ENCODE measurements around the gene VEPH1.

VEPH1 gene

DNA sequence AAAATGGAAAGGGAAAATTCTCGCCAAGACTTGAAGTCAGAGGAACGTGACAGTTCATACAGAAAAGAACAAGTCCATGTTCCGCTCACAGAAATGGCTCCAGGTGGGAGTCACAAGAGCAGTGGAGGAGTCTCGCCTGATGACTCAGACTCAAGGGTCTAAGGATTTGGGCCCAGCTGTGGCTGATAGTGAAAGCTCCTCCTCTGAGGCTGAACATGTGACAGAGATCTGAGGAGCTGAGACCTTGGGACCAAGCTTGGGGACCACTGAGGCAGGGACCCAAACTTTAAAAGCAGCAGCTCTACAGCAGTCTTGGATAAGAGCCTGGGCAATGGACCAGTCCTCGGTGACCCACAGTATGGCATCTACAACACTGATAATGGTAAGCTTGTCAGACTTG lies 9.3 kb upstream of the VEPH1 start:
- Mint-ChIP-seq H3K27ac (no peak overlapping the region), H3K9me3 (no peaks in the 10 kb centered on the region), H3K36me3 (ENCODE audit: low read depth) (no peaks in the 10 kb centered on the region), H3K4me1 (no peaks in the 10 kb centered on the region), H3K27me3 (ENCODE audit: low read depth) (no peaks in the 10 kb centered on the region), H3K4me3 (no peak overlapping the region)
- TF ChIP-seq, protein P1, sequence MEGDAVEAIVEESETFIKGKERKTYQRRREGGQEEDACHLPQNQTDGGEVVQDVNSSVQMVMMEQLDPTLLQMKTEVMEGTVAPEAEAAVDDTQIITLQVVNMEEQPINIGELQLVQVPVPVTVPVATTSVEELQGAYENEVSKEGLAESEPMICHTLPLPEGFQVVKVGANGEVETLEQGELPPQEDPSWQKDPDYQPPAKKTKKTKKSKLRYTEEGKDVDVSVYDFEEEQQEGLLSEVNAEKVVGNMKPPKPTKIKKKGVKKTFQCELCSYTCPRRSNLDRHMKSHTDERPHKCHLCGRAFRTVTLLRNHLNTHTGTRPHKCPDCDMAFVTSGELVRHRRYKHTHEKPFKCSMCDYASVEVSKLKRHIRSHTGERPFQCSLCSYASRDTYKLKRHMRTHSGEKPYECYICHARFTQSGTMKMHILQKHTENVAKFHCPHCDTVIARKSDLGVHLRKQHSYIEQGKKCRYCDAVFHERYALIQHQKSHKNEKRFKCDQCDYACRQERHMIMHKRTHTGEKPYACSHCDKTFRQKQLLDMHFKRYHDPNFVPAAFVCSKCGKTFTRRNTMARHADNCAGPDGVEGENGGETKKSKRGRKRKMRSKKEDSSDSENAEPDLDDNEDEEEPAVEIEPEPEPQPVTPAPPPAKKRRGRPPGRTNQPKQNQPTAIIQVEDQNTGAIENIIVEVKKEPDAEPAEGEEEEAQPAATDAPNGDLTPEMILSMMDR (IDR thresholded peaks at IDR 0.05; ENCODE audit: unreplicated experiment in 3 of 3) = no peak

GRCh38 chr3:157508461-157508860 lies 5.2 kb upstream of the VEPH1 start:
- no peaks in the 10 kb centered on the region for H3K27me3 Mint-ChIP-seq (ENCODE audit: low read depth)
- no peak overlapping the region for H3K4me3 Mint-ChIP-seq
- no peak overlapping the region for H3K27ac Mint-ChIP-seq
- H3K9me3 Mint-ChIP-seq = no peaks in the 10 kb centered on the region
- H3K4me1 Mint-ChIP-seq = peaks cover 6% of the 10 kb centered on the region
- no peaks in the 10 kb centered on the region for H3K36me3 Mint-ChIP-seq (ENCODE audit: low read depth)
- TF ChIP-seq, protein P1 (IDR thresholded peaks at IDR 0.05; ENCODE audit: unreplicated experiment in 3 of 3) = no peak

DNA sequence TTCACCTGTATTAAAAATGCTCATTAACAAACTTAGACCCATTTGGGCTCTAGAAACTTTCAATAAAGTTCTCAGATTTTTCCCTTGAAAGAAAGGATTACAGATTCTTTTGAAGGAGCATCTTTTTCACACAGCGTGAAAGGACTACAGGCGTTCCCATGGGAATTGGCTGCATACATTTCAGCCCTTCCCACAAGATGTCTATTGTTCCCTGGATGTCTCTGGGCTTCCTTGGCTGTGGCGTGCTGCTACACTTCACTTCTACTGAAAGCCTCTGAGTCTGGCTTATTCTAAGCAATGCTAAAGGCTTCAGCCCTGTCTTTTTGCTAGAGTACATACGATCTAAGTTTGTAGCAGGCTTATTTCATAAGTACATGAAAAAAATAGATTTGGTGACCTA lies 1.4 kb downstream of the VEPH1 start:
- Mint-ChIP-seq H3K36me3 (ENCODE audit: low read depth) (no peaks in the 10 kb centered on the region), H3K9me3 (no peaks in the 10 kb centered on the region), H3K4me1 (peaks cover 31% of the 10 kb centered on the region), H3K4me3 (peak overlapping the region in 1 of 3 experiments; percentile 24), H3K27ac (peak overlapping the region; percentile 19 to 61 (median 48)), H3K27me3 (ENCODE audit: low read depth) (peaks cover 20% of the 10 kb centered on the region)
- TF ChIP-seq, protein P1 (IDR thresholded peaks at IDR 0.05; ENCODE audit: unreplicated experiment in 3 of 3) = no peak

- peak overlapping the region; percentile 91 to 97 (median 91) for H3K27ac Mint-ChIP-seq
- peak overlapping the region; percentile 76 to 83 (median 81) for H3K4me3 Mint-ChIP-seq
- H3K36me3 Mint-ChIP-seq (ENCODE audit: low read depth) = no peaks in the 10 kb centered on the region
- H3K9me3 Mint-ChIP-seq = no peaks in the 10 kb centered on the region
- TF ChIP-seq, protein P1 (IDR thresholded peaks at IDR 0.05; ENCODE audit: unreplicated experiment in 3 of 3) = no peak
- H3K4me1 Mint-ChIP-seq = peaks cover 31% of the 10 kb centered on the region
- H3K27me3 Mint-ChIP-seq (ENCODE audit: low read depth) = peaks cover 20% of the 10 kb centered on the region
These were observed 3.0 kb downstream of the VEPH1 start for GRCh38 chr3:157500232-157500631.

DNA sequence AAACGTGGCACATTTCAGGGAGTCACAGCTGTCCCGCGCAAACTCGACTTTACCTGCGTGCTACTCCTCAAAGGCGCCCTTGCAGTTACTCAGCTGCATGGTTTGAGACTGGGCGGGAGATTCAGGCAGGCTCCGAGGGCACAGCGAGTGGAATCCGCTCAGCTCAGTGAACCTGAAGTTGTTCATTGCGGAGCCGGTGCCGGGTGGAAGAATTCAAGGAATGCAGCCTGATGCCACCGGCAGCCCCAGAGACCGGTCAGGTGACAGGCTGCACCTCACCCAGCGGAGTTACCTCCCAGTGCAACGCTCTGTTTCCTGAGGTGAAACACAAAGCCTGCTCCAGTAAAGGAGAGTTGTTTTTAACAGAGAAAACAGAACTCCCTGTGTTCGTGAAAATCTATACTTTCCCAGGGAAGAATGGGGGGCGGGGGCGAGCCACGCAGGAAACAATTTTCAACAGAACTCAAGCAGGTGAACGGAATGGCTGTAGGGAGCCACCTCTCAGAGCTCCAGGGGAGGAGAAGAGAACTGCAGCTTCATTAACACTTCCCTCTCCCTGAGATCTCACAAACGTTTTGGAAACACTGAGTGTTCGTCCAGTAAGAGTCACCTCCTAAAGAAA lies 3.8 kb downstream of the VEPH1 start:
- Mint-ChIP-seq H3K4me1 (peaks cover 36% of the 10 kb centered on the region), H3K27me3 (ENCODE audit: low read depth) (peaks cover 20% of the 10 kb centered on the region), H3K4me3 (peak overlapping the region; percentile 76 to 83 (median 81)), H3K9me3 (no peaks in the 10 kb centered on the region), H3K27ac (peak overlapping the region; percentile 91 to 97 (median 91)), H3K36me3 (ENCODE audit: low read depth) (no peaks in the 10 kb centered on the region)
- TF ChIP-seq, protein P1 (IDR thresholded peaks at IDR 0.05; ENCODE audit: unreplicated experiment in 3 of 3) = peak in 2 of 3 experiments; percentile 32 to 33

DNA sequence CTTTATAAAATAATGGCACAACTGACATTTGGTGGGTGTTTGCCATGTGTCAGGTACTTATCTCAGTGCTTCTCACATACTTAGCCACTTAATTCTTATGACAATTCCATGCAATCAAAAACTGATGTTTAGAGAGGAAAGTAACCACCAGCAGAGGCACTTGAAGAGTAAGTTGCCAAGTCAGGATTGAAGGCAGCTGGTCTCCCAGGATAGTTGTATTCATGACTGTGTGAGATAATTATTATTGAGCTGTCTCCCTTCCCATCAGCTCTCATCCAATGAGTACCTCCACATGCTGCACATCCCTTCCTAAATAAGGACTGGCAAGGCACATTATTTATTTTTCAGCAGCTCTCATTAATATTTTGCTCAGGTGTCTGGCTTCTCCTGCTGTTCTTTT lies 4.8 kb downstream of the VEPH1 start:
- Mint-ChIP-seq H3K4me1 (peaks cover 39% of the 10 kb centered on the region), H3K4me3 (peak overlapping the region in 1 of 3 experiments; percentile 36), H3K27me3 (ENCODE audit: low read depth) (peaks cover 20% of the 10 kb centered on the region), H3K27ac (peak overlapping the region; percentile 91 to 97 (median 91)), H3K36me3 (ENCODE audit: low read depth) (no peaks in the 10 kb centered on the region), H3K9me3 (no peaks in the 10 kb centered on the region)
- TF ChIP-seq, protein P1 (IDR thresholded peaks at IDR 0.05; ENCODE audit: unreplicated experiment in 3 of 3) = no peak

All from nephron (organoid).